Measurements from ENCODE around the gene PCDHGA8. TPM values are rescaled to one million over a fixed set of nuclear protein-coding genes. Genes with fewer than 3 reads are reported as not detected.
"Not testable (repeated sequence)": the region's sequence is repeated elsewhere in the genome, so short reads cannot be mapped to it uniquely, and the experiment has no call there.

Gene PCDHGA8
- total RNA-seq: 5.3 TPM

DNA sequence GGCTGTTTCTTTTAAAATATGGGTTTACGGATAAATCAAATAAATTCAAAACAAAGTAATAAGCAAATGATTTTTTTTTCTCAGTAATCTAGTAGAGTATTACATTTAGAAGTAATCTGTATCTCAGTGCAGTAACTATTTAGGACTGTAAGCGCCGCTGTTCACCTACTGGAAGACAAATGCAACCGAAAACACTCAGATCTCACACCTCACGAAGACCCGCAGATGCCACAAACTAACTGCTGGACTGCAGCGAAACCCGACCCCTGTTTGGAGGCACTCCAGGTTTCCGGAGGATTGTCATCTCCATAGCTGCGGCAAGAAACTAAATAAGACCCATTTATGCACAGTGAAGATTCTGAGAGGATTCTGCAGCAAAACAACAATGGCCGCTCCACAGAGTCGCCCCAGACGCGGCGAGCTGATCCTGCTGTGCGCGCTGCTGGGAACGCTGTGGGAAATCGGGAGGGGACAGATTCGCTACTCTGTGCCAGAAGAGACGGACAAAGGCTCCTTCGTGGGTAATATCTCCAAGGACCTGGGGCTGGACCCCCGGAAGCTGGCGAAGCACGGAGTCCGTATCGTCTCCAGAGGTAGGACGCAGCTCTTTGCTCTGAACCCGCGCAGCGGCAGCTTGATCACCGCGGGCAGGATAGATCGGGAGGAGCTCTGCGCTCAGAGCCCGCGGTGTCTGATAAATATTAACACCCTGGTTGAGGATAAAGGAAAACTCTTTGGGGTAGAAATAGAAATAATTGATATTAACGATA is at the start of gene PCDHGA8:
TSS of gene PCDHGA8 (plus strand) at position 205 of the 770 bp plus-strand sequence. CDS start at position 386, 181 bp downstream.
- ATAC-seq (no peak), DNase-seq (ENCODE audit: low spot score) (no peak)
- intact Hi-C loops (cut with DNase I): no loop called here

GRCh38 chr5:141342773-141343172 is 49.7 kb upstream of the PCDHGA8 start:
- intact Hi-C loops (cut with DNase I): no loop called here
- ATAC-seq (no peak), DNase-seq (ENCODE audit: low spot score) (no peak)

DNA sequence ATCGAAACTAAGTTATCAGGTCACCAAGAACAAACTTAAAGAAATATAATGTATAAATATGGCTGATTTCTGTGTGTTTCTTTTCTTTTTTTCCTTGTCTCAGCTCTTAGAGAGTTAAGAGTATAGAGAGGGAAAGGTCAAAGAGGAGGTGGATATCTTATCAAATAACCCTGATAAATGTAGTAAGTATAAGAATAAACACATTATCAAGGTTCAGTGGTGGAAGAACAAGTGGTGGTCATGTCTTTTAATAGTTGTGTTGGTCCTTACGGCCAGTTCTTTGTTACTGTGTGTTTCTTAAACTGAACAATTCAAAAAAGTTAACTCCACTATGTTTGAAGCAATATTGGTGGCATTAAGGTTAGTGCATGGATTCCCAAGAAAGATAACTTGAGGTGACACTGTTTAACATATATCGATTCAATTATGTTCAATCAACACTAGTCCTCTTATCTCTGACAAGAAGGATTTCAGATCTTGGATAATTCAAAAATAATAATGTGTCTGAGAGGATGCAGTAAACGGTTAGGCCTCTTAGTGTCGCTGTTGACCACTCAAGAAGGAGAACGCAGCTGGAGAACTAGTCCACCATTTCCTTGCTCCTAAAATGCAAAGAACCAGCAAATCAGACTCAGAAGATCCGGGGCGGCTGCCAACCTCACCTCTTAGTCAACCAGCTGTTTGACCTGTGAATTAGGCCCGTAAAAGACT is 49.0 kb upstream of the PCDHGA8 start, which contains the start of gene PCDHGA3:
TSS of gene PCDHGA3 (plus strand) at position 588 of the 711 bp plus-strand sequence. CDS start 205 bp downstream, outside the sequence.
- ATAC-seq (no peak), DNase-seq (ENCODE audit: low spot score) (no peak)
- intact Hi-C loops (cut with DNase I): no loop called here

DNA sequence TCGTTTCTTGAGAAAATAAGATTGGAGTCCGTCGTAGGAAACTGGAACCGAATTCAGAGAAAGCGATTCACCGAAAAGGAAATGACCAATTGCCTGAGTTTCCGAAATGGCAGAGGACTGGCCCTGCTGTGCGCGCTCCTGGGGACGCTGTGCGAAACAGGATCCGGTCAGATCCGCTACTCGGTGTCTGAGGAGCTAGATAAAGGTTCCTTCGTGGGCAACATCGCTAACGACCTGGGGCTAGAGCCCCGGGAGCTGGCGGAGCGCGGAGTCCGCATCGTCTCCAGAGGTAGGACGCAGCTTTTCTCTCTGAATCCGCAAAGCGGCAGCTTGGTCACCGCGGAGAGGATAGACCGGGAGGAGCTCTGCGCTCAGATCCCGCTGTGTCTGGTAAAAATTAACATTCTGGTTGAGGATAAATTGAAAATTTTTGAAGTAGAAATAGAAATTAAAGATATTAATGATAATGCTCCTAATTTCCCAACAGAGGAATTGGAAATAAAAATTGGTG is 48.4 kb upstream of the PCDHGA8 start:
- DNase-seq (ENCODE audit: low spot score) (no peak), ATAC-seq (no peak)
- intact Hi-C loops (cut with DNase I): no loop called here

GRCh38 chr5:141345327-141345726 is 47.1 kb upstream of the PCDHGA8 start:
- ATAC-seq (no peak), DNase-seq (ENCODE audit: low spot score) (no peak)
- intact Hi-C loops (cut with DNase I): no loop called here

GRCh38 chr5:141346017-141346416 is 46.4 kb upstream of the PCDHGA8 start:
- DNase-seq (ENCODE audit: low spot score); ATAC-seq; intact Hi-C loops (cut with DNase I): not testable (repeated sequence)

- ATAC-seq (no peak), DNase-seq (ENCODE audit: low spot score) (no peak)
- intact Hi-C loops (cut with DNase I): no loop called here
Observed at GRCh38 chr5:141349917-141350619, 42.4 kb upstream of the PCDHGA8 start, which contains the start of gene PCDHGB1. PCDHGB1 (plus strand) TSS chr5:141350099; CDS start chr5:141350261, 162 bp downstream.

GRCh38 chr5:141351591-141351990 is 40.8 kb upstream of the PCDHGA8 start:
- DNase-seq (ENCODE audit: low spot score): no peak
- ATAC-seq: no peak
- intact Hi-C loops (cut with DNase I): no loop called here

- DNase-seq (ENCODE audit: low spot score) (no peak), ATAC-seq (no peak)
- intact Hi-C loops (cut with DNase I): no loop called here
Observed at GRCh38 chr5:141354900-141355469, 37.4 kb upstream of the PCDHGA8 start, which contains the start of gene PCDHGA4. PCDHGA4 (plus strand) TSS chr5:141355021; CDS start chr5:141355108, 87 bp downstream.

- DNase-seq (ENCODE audit: low spot score): no peak
- ATAC-seq: no peak
- intact Hi-C loops (cut with DNase I): no loop called here
Observed at GRCh38 chr5:141355641-141356040, 36.8 kb upstream of the PCDHGA8 start.

DNA sequence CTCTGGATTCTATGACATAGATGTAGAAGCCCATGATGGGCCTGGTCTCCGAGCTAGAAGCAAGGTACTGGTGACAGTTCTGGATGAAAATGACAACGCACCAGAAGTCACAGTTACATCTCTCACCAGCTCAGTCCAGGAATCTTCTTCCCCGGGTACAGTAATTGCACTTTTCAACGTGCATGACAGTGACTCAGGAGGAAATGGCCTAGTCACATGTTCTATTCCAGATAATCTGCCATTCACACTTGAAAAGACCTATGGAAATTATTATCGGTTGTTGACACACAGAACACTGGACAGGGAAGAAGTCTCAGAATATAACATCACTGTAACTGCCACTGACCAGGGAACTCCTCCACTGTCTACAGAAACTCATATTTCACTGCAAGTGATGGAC is 36.3 kb upstream of the PCDHGA8 start:
- DNase-seq (ENCODE audit: low spot score): no peak
- intact Hi-C loops (cut with DNase I): no loop called here
- ATAC-seq: no peak

DNA sequence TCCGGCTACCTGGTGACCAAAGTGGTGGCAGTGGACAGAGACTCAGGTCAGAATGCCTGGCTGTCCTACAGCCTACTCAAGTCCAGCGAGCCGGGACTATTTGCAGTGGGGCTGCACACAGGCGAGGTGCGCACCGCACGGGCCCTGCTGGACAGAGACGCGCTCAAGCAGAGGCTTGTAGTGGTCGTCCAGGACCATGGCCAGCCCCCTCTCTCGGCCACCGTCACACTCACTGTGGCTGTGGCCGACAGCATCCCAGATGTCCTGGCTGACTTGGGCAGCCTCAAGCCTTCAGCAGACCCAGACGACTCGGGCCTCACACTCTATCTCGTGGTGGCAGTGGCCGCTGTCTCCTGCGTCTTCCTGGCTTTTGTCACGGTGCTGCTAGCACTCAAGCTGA is 35.5 kb upstream of the PCDHGA8 start:
- DNase-seq (ENCODE audit: low spot score) (no peak), ATAC-seq (no peak)
- intact Hi-C loops (cut with DNase I): no loop called here

DNA sequence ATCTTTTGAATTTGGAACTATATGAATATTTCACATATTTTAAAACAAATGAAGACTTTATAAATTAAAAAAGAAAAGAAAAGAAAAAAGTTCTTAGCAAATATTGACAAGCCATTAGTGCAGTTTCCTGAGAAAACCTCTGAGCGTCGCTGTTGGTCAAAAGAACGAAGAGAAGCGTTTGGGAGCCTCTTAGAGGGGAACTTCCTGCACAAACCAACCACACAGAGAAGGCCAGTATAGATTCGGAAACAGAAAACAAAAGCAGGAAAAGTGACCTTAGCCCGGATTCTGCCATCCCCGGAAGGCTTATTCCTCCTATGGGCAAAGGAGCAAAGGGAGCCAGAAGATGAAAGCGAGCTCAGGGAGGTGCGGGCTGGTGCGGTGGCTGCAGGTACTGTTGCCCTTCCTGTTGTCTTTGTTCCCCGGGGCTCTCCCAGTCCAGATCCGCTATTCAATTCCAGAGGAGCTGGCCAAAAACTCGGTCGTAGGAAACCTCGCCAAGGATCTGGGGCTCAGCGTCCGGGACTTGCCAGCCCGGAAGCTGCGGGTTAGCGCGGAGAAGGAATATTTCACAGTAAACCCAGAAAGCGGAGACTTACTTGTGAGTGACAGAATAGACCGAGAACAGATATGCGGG is 32.5 kb upstream of the PCDHGA8 start, which contains the start of gene PCDHGB2:
TSS of gene PCDHGB2 (plus strand) at position 205 of the 637 bp plus-strand sequence. CDS start at position 347, 142 bp downstream.
- DNase-seq (ENCODE audit: low spot score) (no peak), ATAC-seq (no peak)
- intact Hi-C loops (cut with DNase I): no loop called here

DNA sequence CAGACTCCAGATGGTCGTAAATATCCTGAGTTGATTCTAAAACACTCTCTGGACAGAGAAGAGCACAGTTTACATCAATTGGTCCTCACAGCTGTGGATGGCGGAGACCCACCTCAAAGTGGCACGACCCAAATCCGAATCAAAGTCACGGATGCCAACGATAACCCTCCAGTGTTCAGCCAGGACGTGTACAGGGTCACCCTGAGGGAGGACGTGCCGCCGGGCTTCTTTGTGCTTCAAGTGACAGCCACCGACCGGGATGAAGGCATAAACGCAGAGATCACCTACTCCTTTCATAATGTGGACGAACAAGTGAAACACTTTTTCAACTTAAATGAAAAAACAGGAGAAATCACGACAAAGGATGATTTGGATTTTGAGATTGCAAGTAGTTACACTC is 31.7 kb upstream of the PCDHGA8 start:
- DNase-seq (ENCODE audit: low spot score) (no peak), ATAC-seq (no peak)
- intact Hi-C loops (cut with DNase I): no loop called here

- intact Hi-C loops (cut with DNase I): no loop called here
- DNase-seq (ENCODE audit: low spot score) (no peak), ATAC-seq (no peak)
Observed at GRCh38 chr5:141362719-141363118, 29.7 kb upstream of the PCDHGA8 start.

DNA sequence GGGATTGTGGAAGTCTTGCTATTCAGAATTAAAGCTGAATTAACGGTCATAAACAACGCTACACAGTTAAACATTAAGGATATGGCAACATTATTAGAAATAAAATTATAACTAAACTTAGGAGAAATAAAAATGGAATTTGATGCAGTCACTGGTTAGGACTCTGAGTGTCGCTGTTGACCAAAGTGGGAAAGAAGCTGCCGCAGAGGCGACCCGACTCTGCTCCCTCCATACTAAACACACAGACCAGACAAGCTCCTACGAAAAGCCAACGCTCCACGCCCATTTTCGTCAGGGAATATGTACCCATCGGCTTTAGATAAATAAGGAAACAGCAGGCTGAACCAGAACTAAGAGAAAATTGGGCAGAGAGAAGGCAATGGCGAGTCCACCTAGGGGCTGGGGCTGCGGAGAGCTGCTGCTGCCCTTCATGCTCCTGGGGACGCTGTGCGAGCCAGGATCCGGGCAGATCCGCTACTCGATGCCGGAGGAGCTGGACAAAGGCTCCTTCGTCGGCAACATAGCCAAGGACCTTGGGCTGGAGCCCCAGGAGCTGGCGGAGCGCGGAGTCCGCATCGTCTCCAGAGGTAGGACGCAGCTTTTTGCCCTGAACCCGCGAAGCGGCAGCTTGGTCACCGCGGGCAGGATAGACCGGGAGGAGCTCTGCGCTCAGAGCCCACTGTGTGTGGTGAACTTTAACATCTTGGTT is 28.3 kb upstream of the PCDHGA8 start, which contains the start of gene PCDHGA5:
TSS of gene PCDHGA5 (plus strand) at position 211 of the 709 bp plus-strand sequence. CDS start at position 380, 169 bp downstream.
- DNase-seq (ENCODE audit: low spot score): no peak
- intact Hi-C loops (cut with DNase I): no loop called here
- ATAC-seq: no peak

DNA sequence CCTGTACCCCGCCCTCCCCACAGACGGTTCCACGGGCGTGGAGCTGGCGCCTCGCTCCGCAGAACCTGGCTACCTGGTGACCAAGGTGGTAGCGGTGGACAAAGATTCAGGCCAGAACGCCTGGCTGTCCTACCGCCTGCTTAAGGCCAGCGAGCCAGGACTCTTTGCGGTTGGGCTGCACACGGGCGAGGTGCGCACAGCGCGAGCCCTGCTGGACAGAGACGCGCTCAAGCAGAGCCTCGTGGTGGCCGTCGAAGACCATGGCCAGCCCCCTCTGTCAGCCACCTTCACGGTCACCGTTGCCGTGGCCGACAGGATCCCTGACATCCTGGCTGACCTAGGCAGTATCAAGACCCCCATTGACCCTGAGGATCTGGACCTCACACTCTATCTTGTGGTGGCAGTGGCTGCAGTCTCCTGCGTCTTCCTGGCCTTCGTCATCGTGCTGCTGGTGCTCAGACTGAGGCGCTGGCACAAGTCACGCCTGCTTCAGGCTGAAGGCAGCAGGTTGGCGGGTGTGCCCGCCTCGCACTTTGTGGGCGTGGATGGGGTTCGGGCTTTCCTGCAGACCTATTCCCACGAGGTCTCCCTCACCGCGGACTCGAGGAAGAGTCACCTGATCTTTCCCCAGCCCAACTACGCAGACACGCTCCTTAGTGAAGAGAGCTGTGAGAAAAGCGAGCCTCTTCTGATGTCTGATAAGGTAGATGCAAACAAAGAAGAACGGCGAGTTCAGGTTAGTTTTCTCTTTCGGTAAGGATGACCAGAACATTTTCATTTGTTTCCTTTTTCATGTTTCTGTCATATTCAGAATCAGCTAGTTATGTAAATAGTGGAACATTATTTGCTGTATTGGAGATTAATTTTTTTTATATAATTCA is 26.2 kb upstream of the PCDHGA8 start:
- intact Hi-C loops (cut with DNase I): no loop called here
- no peak for DNase-seq (ENCODE audit: low spot score)
- no peak for ATAC-seq
